ENCODE measurements around the gene FAM222A.

The FAM222A gene

GRCh38 chr12:109726106-109726497, 12.5 kb downstream of the FAM222A start:
- no peak for DNase-seq

GRCh38 chr12:109726511-109727038, 12.9 kb downstream of the FAM222A start:
- no peak for DNase-seq

GRCh38 chr12:109727039-109727723, 13.6 kb downstream of the FAM222A start:
- DNase-seq: no peak

GRCh38 chr12:109727746-109728726, 14.4 kb downstream of the FAM222A start:
- no peak for DNase-seq

GRCh38 chr12:109728921-109729320, 15.3 kb downstream of the FAM222A start:
- no peak for DNase-seq

GRCh38 chr12:109729371-109729781, 15.8 kb downstream of the FAM222A start:
- no peak for DNase-seq

- no peak for DNase-seq
Observed at GRCh38 chr12:109729801-109730200, 16.2 kb downstream of the FAM222A start.

GRCh38 chr12:109730306-109731145, 16.9 kb downstream of the FAM222A start:
- DNase-seq: no peak

GRCh38 chr12:109731231-109731731, 17.7 kb downstream of the FAM222A start:
- no peak for DNase-seq

- DNase-seq: no peak
Observed at GRCh38 chr12:109731806-109732205, 18.2 kb downstream of the FAM222A start.

GRCh38 chr12:109732321-109733305, 19.0 kb downstream of the FAM222A start:
- DNase-seq: no peak

- DNase-seq: no peak
Observed at GRCh38 chr12:109734219-109735000, 20.8 kb downstream of the FAM222A start.

GRCh38 chr12:109735051-109735521, 21.5 kb downstream of the FAM222A start:
- no peak for DNase-seq

GRCh38 chr12:109735825-109736551, 22.4 kb downstream of the FAM222A start:
- no peak for DNase-seq

- no peak for DNase-seq
Observed at GRCh38 chr12:109736552-109737108, 23.0 kb downstream of the FAM222A start.

- DNase-seq: no peak
Observed at GRCh38 chr12:109737126-109737525, 23.5 kb downstream of the FAM222A start.

- DNase-seq: no peak
Observed at GRCh38 chr12:109737631-109738030, 24.0 kb downstream of the FAM222A start.

GRCh38 chr12:109738209-109738608, 24.6 kb downstream of the FAM222A start:
- no peak for DNase-seq
